DOHH2 (cell line): ENCODE results near the gene ACSL5.

Source experiments
- EZH2phosphoT487 ChIP-seq: fragments of 200-600 bp; sonication (generic); IDR thresholded peaks from 2 replicates; pipeline ENCODE4 v1.6.1; 2017; ENCODE audit warnings: borderline replicate concordance, mild to moderate bottlenecking, antibody characterized with exemption, low read length, moderate library complexity, mixed read lengths
- TF ChIP-seq, protein P1 (sequence below): fragments of 200-600 bp; sonication (generic); IDR thresholded peaks from one replicate; pipeline ENCODE4 v1.5.1; 2014; ENCODE audit warnings: antibody characterized with exemption, mild to moderate bottlenecking, low read depth, low read length; ENCODE audit not compliant: poor library complexity, severe bottlenecking

DNA sequence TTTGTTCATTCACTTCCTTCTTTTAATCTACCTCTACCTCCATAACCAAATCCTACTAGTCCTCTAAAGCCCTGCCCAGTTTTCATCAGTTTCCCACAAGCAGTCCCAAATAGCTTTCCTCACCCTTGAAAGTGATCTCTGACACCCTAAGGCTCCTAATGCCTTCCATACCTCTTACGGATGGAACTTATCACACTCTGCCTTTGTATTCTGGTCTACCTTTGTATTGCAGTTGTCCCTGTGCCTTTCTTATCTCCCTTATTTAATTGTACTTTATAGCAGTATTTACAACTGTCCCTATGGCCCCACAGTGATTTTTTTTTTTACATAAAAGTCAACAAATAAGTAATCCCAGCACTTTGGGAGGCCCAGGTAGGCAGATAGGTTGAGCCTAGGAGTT is 33.8 kb downstream of the ACSL5 start:
- TF ChIP-seq, protein P1, sequence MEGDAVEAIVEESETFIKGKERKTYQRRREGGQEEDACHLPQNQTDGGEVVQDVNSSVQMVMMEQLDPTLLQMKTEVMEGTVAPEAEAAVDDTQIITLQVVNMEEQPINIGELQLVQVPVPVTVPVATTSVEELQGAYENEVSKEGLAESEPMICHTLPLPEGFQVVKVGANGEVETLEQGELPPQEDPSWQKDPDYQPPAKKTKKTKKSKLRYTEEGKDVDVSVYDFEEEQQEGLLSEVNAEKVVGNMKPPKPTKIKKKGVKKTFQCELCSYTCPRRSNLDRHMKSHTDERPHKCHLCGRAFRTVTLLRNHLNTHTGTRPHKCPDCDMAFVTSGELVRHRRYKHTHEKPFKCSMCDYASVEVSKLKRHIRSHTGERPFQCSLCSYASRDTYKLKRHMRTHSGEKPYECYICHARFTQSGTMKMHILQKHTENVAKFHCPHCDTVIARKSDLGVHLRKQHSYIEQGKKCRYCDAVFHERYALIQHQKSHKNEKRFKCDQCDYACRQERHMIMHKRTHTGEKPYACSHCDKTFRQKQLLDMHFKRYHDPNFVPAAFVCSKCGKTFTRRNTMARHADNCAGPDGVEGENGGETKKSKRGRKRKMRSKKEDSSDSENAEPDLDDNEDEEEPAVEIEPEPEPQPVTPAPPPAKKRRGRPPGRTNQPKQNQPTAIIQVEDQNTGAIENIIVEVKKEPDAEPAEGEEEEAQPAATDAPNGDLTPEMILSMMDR = no peak
- no peak for TF ChIP-seq EZH2phosphoT487
